HG02973 (cell line): ENCODE measurements around the gene SEMA6A.

Experiments used
- ATAC-seq: cut with Tn5 transposase; IDR thresholded peaks from one replicate; pipeline ENCODE4 v1.9.1; 2021; ENCODE audit warnings: moderate library complexity; ENCODE audit not compliant: unreplicated experiment

The SEMA6A gene

DNA sequence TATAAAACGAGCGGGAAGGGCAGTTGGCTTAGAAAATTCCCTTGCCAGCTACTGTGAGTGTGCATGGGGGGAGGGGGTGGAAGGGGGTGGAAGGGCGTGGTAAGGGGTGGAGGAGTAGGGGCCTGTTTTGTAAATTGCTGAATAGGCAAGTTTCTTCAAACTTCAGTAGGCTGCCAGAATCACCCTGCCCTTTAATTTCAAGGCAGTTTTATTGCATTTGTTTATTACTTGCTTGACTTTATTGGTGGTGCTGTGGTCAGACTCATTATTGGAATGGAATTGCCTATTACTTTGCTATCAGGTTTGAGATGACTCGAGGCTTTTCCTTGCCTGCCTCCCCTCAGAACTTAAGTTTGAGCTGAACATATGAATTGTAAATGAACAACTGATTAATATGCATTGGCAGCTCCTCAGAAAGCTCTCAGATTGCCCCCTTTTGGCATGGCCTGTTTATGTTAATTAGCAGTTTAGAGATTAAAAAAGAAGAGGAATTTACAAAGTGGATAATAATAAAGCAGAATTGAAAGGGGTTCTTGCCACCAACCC lies 76.0 kb downstream of the SEMA6A start:
- ATAC-seq: no peak

DNA sequence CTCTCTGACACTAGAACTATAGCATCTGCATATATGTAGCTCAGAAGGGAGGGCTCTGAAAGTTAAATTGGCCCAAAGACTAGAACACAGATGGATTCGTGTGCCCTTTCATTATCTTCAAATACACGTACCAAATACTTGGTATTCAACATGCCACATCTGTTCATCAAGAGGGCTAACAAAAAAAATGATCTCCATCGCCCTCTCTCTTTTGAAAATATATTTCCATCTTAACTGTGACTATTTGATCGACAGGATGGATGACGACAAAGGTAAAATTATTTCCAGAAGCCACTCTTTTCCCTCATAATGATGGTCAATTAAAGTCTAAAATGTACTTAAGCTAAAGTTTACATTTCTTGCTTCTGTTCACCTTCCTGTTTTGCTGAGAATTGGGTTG lies 77.0 kb downstream of the SEMA6A start:
- no peak for ATAC-seq

DNA sequence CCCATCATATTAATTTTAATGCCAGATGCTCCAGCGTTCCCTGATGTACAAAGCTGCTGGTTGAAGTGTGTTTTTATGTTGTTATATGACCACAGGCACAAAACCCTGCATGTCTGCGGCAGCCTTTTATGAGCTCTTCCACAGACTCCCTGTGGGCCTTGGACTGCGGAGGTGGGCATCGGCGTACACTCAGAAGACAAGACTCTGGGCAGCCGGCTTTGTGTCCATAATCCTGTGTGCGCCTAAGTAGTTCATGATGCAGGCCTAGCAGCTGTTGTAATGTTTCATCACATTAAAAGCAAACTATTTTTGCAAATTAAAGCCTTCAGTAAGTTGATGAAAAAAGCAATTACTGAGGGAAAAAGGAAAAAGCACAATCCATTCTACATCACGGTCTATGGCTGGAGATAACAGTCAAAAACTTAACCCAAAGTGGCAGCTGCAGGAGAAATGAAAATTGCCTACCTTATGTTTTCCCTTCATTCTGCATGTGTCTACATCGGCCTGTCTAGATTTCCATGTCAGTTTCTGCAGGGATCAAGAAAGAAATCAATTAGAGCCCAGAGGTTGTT lies 78.8 kb downstream of the SEMA6A start:
- ATAC-seq: no peak

DNA sequence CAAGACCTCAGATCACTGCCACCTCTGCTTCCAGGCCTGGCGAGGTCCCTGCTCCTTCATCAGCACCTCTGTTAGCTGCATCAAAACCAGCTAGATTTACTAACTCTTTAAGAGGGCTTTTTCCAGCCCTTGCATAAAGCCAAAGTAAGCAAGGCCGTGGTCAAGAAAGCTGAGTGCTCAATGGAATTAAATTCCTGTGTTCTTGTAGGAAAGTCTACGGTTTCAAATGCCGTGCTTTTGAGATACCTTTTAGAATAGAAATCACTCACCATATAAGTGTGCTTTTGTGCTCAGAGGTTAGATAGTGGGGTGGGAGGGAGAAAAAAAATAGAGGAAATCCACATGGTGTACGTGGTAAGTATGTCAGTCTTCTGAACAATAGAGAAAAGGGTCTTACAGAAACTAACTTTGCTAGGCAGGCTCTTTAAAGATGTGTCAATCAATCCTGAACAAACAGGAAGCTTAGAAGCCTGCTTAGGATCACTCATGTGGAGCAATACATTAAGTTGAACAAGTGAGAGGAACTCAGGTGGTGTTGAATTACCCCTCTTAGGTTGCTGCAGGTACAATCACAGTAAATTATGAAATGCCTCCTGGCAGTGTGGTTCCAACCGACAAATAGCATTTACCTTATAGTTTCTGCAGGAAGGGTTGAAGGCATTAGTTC lies 79.7 kb downstream of the SEMA6A start:
- no peak for ATAC-seq

DNA sequence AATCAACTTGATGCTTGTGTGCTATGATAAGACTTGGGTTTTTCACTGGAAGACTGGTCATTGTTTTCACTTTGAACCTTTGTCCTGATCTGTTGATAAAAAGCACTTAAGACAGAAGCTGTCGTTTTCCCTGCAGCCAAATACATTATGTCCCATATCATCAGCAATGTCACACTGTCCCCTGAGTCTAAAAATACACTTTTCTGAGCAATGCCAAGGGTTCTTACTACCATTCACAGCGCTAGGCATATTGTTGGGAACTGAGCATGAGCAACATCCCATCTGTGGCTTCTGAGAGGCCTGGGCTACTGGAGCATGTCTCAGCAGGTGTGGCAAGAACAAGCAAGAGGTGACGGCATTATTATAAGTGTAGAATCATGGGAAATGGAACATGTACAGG lies 81.8 kb downstream of the SEMA6A start:
- no peak for ATAC-seq

DNA sequence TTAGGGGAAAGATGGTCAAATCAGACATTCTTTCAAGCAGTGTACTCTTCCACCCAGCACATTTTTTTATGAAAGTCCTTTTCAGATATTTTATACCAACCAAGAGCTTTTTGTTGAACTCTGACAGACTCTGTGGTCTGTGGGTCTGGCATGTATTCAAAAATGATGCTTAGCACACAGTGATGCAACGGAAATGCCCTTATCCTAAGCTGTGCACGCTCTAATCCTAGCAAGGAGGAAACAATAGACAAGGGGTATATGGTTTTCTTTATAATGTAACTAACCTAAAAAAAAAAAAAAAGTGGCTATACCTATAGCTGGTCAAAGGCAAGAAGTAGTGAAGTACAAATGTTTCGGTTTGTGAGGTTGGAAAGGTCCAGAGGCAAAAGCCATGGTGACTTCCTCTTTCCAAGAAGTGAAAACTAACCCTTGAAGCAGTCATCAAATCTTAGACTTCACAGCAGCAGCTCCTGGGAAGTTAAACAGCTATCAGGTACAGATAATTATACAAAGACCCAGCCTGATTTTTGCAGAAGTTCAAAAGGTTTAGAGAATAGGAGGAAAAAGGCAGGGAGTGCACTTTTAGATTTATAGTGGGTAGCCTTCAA lies 82.5 kb downstream of the SEMA6A start:
- ATAC-seq: no peak

DNA sequence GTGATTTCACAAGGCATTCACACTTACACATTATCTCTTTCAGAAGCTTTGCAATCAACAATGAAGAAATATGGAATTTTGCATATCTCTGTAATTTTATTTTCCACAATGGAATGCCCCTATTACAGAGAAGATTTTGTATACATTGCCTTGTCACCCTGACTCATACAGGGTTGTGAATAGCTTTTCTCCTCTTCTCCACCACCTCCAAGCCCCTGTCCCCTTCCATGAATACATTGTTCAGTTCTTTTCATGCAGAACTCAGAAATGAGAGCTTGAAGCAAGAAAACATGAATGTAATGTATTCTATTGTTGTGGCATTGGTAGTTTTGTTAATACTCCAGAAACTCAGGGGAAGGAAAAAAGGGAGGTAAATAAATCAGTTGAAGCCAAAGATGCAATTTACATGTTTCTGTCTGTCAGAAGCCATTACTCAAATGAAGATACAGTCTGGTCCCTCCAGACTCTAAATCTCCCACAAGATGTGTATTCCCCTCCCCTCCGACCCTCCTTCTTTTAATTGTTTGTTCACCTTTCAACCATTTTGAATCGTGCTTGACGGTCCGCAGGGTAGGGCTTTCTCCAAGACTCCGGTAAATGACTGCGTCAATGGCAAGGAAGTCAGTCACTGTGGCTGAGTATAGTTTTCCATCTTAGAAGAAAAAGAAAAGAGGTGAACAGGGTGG lies 86.1 kb downstream of the SEMA6A start:
- no peak for ATAC-seq

DNA sequence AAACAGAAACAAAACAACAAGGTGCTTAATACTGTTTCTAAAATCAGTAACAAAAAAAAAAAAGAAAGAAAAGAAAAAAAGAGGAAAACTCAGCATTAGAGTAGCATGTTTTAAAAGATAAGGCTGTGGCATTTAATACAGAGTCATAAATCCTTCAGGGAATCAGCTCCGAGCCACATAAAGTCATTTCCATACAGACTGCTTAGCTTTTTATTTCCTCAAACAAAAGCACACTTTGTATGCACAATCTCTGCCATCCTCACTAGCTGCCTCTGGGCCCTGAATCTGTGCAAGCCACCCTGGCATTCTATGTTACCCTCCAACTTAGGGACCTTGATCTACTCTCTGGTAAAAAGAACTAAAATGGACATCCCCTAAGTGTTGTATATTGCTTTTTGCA lies 87.6 kb downstream of the SEMA6A start:
- no peak for ATAC-seq

DNA sequence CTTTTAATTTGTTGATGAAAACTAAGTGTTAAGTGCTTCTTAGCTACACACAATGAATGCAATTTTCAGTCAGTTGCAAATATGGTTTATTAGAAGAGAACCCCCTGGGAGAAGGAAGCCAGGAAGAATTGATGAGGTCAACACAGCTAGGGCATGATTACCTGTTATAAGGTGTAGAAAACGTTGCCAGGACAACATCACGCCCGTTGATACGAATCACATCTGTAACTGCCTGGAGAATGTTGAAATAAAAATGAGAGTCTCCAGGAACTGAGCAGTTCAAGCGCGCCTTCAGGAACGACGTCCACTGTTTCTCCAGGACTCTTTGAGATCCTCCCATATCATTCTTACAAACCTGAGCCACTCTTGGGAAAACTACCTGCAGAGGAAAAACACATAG lies 88.0 kb downstream of the SEMA6A start:
- ATAC-seq: no peak

DNA sequence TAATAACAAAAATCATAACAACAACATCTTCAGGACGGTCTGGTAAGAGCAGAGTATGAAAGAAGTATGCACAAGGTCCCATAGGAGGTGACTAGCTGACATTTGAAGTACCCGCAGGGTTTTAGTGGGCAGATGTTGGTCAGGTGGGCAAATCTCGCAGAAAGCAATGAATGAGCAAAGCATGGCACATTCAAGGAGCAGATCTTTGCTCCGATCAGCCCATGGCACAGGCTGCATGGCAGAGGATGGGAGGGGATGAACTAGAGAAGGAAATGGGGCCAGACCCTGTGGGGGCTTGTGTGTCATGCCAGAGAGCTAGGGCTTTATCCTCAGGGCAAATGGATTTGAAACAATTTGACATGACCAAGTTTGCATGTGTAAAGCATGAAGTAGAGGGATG lies 90.0 kb downstream of the SEMA6A start:
- no peak for ATAC-seq

DNA sequence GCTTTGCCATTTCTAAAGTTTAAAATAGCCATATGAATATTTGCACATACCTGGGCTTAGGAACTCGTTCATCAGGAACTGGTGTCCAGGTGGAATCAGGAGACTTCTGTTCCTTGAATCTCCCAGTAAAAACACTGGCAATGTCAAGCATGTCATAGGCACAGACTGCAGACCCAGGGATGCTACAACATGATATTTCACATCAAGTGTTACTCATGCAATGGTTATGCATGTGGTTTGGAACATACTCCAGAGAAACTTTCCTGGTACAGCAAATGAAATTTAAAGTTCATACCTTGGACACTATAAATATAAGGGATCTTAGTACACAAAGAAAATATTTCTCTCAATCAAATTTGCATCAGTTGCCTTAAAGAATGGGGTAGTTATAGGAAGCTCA lies 92.2 kb downstream of the SEMA6A start:
- ATAC-seq: no peak

DNA sequence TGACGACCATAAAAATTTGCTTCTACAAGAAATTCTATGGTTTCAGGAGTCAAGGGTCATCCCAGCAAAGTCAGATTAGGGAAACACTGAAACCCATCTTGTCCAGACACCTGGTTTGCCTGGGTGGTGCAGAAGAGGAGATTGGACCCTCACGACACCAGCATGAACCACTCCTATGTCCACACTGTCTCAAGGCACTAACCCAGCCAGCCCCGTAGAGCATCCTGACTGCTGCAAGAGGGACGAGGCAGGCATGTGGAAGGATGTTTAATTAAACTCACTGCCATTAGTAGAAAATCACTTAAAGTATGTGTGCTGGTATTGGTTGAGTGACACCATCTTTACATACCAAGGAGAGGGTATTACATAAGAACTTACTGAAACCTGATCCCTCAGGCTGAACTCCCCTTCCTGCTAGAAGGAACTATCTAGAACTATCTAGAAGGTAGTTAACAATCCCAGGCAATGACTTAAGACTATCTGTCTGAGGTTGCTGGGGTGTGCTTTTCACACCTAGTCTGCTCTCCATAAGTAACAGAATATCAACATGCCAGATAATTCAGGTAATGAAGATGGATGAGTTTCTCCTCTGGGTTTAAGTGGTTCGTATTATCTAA lies 93.6 kb downstream of the SEMA6A start:
- no peak for ATAC-seq

DNA sequence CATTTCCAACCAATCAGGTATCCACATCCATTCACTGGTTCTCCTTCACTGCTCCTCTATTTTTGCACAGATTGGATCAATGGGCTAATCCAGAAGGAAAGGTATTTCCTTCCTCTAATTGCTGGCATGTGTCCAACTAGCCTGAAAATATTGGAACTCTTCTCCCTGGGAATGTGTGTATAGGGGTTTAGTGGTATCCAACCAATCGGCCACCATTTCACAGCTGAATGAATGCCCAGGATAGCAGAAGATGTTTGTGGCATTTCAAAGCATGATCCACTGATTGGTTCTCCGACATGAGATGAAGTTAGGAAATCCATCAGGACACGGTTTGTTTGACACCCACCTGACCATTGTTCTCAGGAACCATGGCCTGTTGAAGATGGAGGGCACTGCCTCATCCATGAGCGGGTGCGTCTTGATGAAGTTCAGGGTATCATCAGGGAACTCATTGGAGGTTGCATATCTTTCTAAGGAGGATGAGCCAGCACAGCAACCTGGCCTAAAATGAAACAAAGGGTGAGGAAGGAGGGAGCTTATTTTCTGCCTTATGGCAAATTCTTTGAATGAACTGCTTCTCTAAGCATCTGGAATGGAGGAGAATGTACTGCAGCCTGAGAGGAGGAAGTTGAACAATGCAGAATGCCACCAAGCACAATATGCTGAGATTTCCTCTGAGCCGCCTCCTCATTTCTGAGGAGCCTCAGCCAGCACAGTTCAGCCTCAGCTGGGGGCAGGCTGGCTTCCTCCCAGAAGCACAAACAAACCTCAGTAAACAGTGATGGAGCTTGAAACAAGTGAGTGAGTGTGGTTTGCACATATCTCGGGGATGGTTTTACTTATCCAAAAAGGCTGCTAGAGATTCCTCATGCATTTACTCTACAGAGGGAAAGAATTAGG lies 94.6 kb downstream of the SEMA6A start:
- no peak for ATAC-seq

DNA sequence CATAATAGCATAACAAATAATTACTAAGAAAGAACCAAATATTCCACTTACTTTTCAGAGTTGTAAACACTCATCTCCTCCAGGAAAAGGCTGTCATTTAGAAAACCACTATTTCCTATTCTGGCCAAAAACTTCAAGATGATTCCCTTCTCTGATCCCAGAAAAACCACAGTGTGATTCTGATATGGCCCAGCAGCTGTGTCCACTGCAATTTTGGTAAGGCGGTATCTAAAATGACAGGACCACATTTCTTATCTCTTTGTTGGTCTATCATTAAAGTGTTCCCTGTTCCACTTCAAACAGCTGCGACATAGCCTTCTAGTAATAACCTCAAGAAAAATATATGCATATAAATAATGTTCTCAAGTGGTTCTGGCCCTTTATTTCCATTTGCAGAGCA lies 96.1 kb downstream of the SEMA6A start:
- ATAC-seq: no peak

DNA sequence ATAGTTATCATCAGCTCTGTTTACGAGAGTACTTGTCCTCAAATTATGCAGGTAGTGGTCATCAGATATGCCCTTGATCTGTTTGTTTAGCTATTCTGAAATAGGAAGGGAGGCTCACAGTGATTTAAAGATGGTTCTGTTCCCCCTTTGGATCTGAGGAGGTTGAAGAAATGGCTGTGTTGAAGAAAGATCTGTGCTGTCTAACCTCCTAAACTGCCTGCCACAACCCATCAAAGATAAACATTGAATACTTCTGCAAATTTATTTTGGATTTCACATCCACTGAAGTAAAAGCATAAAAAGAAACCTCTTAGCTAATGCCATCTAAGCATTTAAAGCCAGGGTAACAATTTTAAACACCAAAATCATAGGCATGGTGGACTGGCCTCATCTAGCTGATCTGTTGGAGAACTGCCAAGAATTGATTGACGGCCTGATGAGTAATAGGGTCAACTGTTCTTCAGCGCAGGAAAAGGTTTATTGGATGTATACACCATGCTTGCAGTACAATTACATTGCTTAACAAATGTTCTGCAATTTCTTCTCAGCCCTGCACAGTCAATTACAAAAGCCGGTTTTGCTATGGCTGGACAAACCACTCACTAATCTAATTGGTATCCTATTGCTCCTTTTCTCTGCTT lies 97.6 kb downstream of the SEMA6A start:
- no peak for ATAC-seq

DNA sequence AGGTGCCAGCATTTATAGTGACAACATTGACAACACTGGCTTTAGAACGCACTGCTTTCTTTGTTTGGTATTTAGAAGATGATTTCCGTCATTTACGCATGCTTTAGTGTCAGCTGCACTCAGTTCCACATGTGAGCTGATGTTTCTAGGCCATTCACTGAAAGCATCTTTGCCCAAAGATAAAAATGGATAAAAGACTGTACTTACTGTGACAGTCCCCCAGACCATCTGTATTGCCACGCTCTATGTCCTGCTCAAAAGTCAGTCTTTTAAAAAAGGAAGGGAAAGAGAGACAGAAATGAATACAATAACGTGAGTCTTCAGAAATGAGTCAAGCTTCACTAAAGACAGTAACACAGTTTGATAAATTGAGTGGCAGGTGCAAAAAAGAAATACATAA lies 99.3 kb downstream of the SEMA6A start:
- ATAC-seq: no peak

DNA sequence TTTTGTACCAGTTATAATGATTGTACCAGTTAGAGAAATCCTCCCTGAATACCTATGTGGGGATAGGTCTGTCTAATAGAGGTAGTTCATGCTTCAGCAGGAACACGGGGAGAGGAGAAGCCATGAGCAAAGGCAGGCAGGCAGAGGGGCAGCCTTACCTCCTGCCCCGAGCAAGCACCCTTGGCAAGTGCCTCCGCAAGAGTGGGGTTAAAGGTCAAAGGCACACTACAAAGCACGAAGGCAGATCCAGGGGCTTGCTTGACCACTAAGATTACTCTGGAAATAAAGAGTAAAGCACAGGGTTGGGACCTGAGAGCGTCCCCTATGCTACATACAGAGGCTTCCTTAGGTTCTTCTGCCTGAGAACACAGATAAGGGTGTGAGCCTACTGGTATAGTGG lies 100.9 kb downstream of the SEMA6A start:
- ATAC-seq: no peak

DNA sequence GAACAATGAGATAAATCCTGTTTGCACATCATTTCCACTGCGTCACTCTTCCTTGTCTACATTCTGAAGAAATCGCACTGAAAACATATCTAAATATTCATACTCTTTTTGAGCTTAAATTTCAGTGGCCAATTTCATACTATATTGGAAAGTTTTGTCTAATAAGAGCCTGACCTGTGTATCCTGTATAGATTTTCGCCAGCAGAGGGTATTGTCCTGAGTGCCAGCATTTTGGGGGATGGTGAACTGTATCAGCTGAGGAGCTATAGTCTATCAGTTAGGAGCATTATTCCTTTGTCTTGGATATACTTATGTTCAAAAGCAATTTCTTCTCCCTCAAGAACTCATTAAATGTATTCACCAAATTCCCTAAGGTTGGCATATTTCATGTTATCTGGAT lies 102.3 kb downstream of the SEMA6A start:
- no peak for ATAC-seq

DNA sequence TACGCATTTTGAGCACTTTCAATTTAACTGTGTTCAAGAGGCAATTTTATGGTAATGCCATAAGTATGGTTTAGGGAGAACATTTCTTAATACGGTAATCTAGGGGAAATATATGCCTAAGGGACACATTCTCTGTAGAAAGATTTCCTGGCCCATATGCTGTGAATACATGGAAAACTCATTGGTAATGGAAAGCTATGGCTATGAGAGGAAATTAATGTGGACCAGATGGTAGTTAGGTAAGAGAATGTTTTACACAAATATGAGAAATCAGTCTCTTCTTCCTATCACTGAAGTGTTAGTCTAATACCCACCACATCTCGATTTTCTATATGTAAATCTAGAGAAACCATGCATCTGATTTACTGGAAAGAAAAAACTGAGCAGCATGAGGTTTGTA lies 105.0 kb downstream of the SEMA6A start:
- no peak for ATAC-seq

DNA sequence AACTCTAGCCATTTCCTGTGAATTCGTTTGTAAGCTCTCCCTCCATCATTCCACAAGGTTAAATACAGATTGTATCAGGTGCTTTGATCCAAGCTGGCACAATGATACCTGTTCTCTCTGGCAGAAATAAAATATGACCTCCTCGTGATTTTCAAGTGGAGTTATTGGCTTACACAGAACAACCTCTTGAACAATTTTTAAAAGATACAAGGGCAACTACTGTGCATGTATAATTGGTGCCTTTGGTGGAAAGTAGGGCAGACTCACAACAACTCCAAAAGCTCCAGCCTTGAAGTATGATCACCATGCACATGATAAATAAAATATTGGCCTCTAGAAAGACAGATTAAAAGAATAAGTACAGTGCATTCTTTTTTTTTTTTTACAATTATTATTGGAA lies 106.0 kb downstream of the SEMA6A start:
- no peak for ATAC-seq
